ENCODE measurements around the gene PRIM2. TPM values are rescaled to one million over a fixed set of nuclear protein-coding genes. Genes with fewer than 3 reads are reported as not detected.
"Not testable (repeated sequence)": the region's sequence is repeated elsewhere in the genome, so short reads cannot be mapped to it uniquely, and the experiment has no call there.

The PRIM2 gene
- total RNA-seq, 4 donors from 2014 or later = 8.5 to 14.6 (median 11.0) TPM

GRCh38 chr6:57482471-57482870 lies 165.0 kb downstream of the PRIM2 start:
- H3K27ac ChIP-seq; DNase-seq (ENCODE audit: low spot score in 2 of 2); H3K4me3 ChIP-seq; H3K36me3 ChIP-seq; H3K4me1 ChIP-seq; H3K9me3 ChIP-seq; H3K27me3 ChIP-seq: not testable (repeated sequence)
- 83% methylated on average over 4 of the region's 4 CpGs for WGBS

GRCh38 chr6:57486494-57487081 lies 169.2 kb downstream of the PRIM2 start:
- not testable (repeated sequence) for DNase-seq (ENCODE audit: low spot score in 2 of 2); H3K27ac ChIP-seq; H3K36me3 ChIP-seq; H3K4me3 ChIP-seq; H3K27me3 ChIP-seq; H3K9me3 ChIP-seq; H3K4me1 ChIP-seq
- 89% methylated on average over 4 of the region's 4 CpGs for WGBS

GRCh38 chr6:57488551-57488950 lies 171.1 kb downstream of the PRIM2 start:
- 78% methylated on average over 3 of the region's 3 CpGs for WGBS
- not testable (repeated sequence) for H3K27ac ChIP-seq; H3K4me3 ChIP-seq; H3K4me1 ChIP-seq; H3K36me3 ChIP-seq; H3K27me3 ChIP-seq; H3K9me3 ChIP-seq; DNase-seq (ENCODE audit: low spot score in 2 of 2)

- not testable (repeated sequence) for H3K4me1 ChIP-seq; H3K9me3 ChIP-seq; H3K4me3 ChIP-seq; H3K27ac ChIP-seq; H3K27me3 ChIP-seq; H3K36me3 ChIP-seq; DNase-seq (ENCODE audit: low spot score in 2 of 2)
Measured at GRCh38 chr6:57489887-57490286, 172.5 kb downstream of the PRIM2 start.

GRCh38 chr6:57491795-57492194 lies 174.4 kb downstream of the PRIM2 start:
- H3K4me3 ChIP-seq; H3K27me3 ChIP-seq; DNase-seq (ENCODE audit: low spot score in 2 of 2); H3K36me3 ChIP-seq; H3K27ac ChIP-seq; H3K4me1 ChIP-seq; H3K9me3 ChIP-seq: not testable (repeated sequence)
- 85% methylated on average over 7 of the region's 7 CpGs for WGBS

- WGBS = 97% methylated on average over 2 of the region's 2 CpGs
- not testable (repeated sequence) for H3K9me3 ChIP-seq; H3K27me3 ChIP-seq; DNase-seq (ENCODE audit: low spot score in 2 of 2); H3K36me3 ChIP-seq; H3K4me3 ChIP-seq; H3K4me1 ChIP-seq; H3K27ac ChIP-seq
Measured at GRCh38 chr6:57496251-57496650, 178.8 kb downstream of the PRIM2 start.

GRCh38 chr6:57500368-57501021 lies 183.1 kb downstream of the PRIM2 start:
- H3K4me3 ChIP-seq; H3K36me3 ChIP-seq; DNase-seq (ENCODE audit: low spot score in 2 of 2): not testable (repeated sequence)

GRCh38 chr6:57502387-57502786 lies 185.0 kb downstream of the PRIM2 start:
- H3K4me1 ChIP-seq; DNase-seq (ENCODE audit: low spot score in 2 of 2); H3K27ac ChIP-seq; H3K4me3 ChIP-seq; H3K36me3 ChIP-seq; H3K27me3 ChIP-seq; H3K9me3 ChIP-seq: not testable (repeated sequence)
- over 99% methylated on average over 10 of the region's 10 CpGs for WGBS

More at GRCh38 chr6:57500368-57501021, 183.1 kb downstream of the PRIM2 start:
- not testable (repeated sequence) for H3K4me1 ChIP-seq, H3K27me3 ChIP-seq, H3K9me3 ChIP-seq, H3K27ac ChIP-seq
- 74% methylated on average over 4 of the region's 4 CpGs for WGBS

GRCh38 chr6:57505251-57505650 lies 187.8 kb downstream of the PRIM2 start:
- H3K36me3 ChIP-seq = not testable (repeated sequence)

GRCh38 chr6:57510390-57510789 lies 193.0 kb downstream of the PRIM2 start:
- H3K9me3 ChIP-seq; H3K4me1 ChIP-seq; H3K36me3 ChIP-seq; H3K27me3 ChIP-seq; H3K27ac ChIP-seq; DNase-seq (ENCODE audit: low spot score in 2 of 2); H3K4me3 ChIP-seq: not testable (repeated sequence)
- WGBS = 93% methylated on average over 4 of the region's 4 CpGs

More at GRCh38 chr6:57505251-57505650, 187.8 kb downstream of the PRIM2 start:
- not testable (repeated sequence) for H3K27me3 ChIP-seq; H3K27ac ChIP-seq; H3K4me1 ChIP-seq; DNase-seq (ENCODE audit: low spot score in 2 of 2); H3K9me3 ChIP-seq; H3K4me3 ChIP-seq
- WGBS = 44% methylated on average over 1 of the region's 1 CpG

GRCh38 chr6:57515171-57515570 lies 197.7 kb downstream of the PRIM2 start:
- H3K36me3 ChIP-seq; H3K9me3 ChIP-seq; H3K4me3 ChIP-seq; H3K27me3 ChIP-seq; H3K4me1 ChIP-seq; DNase-seq (ENCODE audit: low spot score in 2 of 2); H3K27ac ChIP-seq: not testable (repeated sequence)
- WGBS = 85% methylated on average over 1 of the region's 1 CpG

- H3K4me1 ChIP-seq; H3K4me3 ChIP-seq; DNase-seq (ENCODE audit: low spot score in 2 of 2); H3K27ac ChIP-seq; H3K36me3 ChIP-seq; H3K27me3 ChIP-seq; H3K9me3 ChIP-seq: not testable (repeated sequence)
- 82% methylated on average over 1 of the region's 3 CpGs for WGBS
Measured at GRCh38 chr6:57515845-57516244, 198.4 kb downstream of the PRIM2 start.

- H3K9me3 ChIP-seq; H3K27ac ChIP-seq; H3K36me3 ChIP-seq; H3K4me3 ChIP-seq; H3K4me1 ChIP-seq; H3K27me3 ChIP-seq; DNase-seq (ENCODE audit: low spot score in 2 of 2): not testable (repeated sequence)
- WGBS = 83% methylated on average over 3 of the region's 3 CpGs
Measured at GRCh38 chr6:57516776-57517175, 199.3 kb downstream of the PRIM2 start.

GRCh38 chr6:57519198-57519597 lies 201.8 kb downstream of the PRIM2 start:
- H3K4me1 ChIP-seq; DNase-seq (ENCODE audit: low spot score in 2 of 2); H3K27me3 ChIP-seq; H3K9me3 ChIP-seq; H3K36me3 ChIP-seq; H3K4me3 ChIP-seq; H3K27ac ChIP-seq: not testable (repeated sequence)
- 81% methylated on average over 12 of the region's 12 CpGs for WGBS

GRCh38 chr6:57521085-57521484 lies 203.7 kb downstream of the PRIM2 start:
- H3K36me3 ChIP-seq; H3K4me3 ChIP-seq; H3K27me3 ChIP-seq; H3K9me3 ChIP-seq; H3K4me1 ChIP-seq; DNase-seq (ENCODE audit: low spot score in 2 of 2); H3K27ac ChIP-seq: not testable (repeated sequence)
- WGBS = 67% methylated on average over 1 of the region's 1 CpG
